Occipital lobe (tissue), 2 donors: ENCODE results near the gene MAMDC2. TPM values are rescaled to one million over a fixed set of nuclear protein-coding genes. Genes with fewer than 3 reads are reported as not detected.

Experiments used
- DNase-seq: peaks from one replicate; lab custom pipeline; 2025; lab: John Stamatoyannopoulos, UW
- total RNA-seq: library from RNA; depleted of rRNA; stranded (reverse); fragments of >200 nt; gene quantifications from one replicate; pipeline ENCODE4 v1.2.3, GENCODE V29; 2014

Gene MAMDC2
- total RNA-seq, 1 donor from 2014 or later: 3.0 TPM

- no peak for DNase-seq
Measured at GRCh38 chr9:70107558-70107957, 63.9 kb downstream of the MAMDC2 start.

GRCh38 chr9:70108181-70108580, 64.5 kb downstream of the MAMDC2 start:
- DNase-seq: no peak

- DNase-seq: no peak
Measured at GRCh38 chr9:70110194-70111041, 66.8 kb downstream of the MAMDC2 start.

- peak; percentile 30 for DNase-seq
Measured at GRCh38 chr9:70111042-70111602, 67.5 kb downstream of the MAMDC2 start.

- no peak for DNase-seq
Measured at GRCh38 chr9:70111641-70112236, 68.1 kb downstream of the MAMDC2 start.

- DNase-seq: no peak
Measured at GRCh38 chr9:70112981-70113380, 69.3 kb downstream of the MAMDC2 start.

GRCh38 chr9:70113403-70114022, 69.9 kb downstream of the MAMDC2 start:
- peak; percentile 23 for DNase-seq

- DNase-seq: no peak
Measured at GRCh38 chr9:70114898-70115297, 71.2 kb downstream of the MAMDC2 start.

GRCh38 chr9:70117835-70118319, 74.2 kb downstream of the MAMDC2 start:
- DNase-seq: no peak

GRCh38 chr9:70119786-70120185, 76.1 kb downstream of the MAMDC2 start:
- no peak for DNase-seq

GRCh38 chr9:70120834-70121510, 77.3 kb downstream of the MAMDC2 start:
- DNase-seq: no peak

GRCh38 chr9:70121818-70122436, 78.3 kb downstream of the MAMDC2 start:
- no peak for DNase-seq

GRCh38 chr9:70123695-70124094, 80.0 kb downstream of the MAMDC2 start:
- no peak for DNase-seq

GRCh38 chr9:70125621-70126263, 82.1 kb downstream of the MAMDC2 start:
- DNase-seq: no peak

GRCh38 chr9:70127036-70127435, 83.4 kb downstream of the MAMDC2 start:
- no peak for DNase-seq

- no peak for DNase-seq
Measured at GRCh38 chr9:70127540-70128416, 84.1 kb downstream of the MAMDC2 start.

GRCh38 chr9:70130266-70130665, 86.6 kb downstream of the MAMDC2 start:
- no peak for DNase-seq

- no peak for DNase-seq
Measured at GRCh38 chr9:70131296-70131695, 87.6 kb downstream of the MAMDC2 start.
